Measurements from ENCODE around the gene MED22.

GRCh38 chr9:133290751-133291302 lies 57.1 kb downstream of the MED22 start:
- TF ChIP-seq CTCF (optimal IDR thresholded peaks at IDR 0.05 in 1 of 3, IDR thresholded peaks at IDR 0.05 in 1 of 3, conservative IDR thresholded peaks at IDR 0.05 in 1 of 3; ENCODE audit: extremely low read depth in 1 of 3, insufficient read depth in 2 of 3, low read length in 3 of 3), result no peak
- no peak for TF ChIP-seq EZH2 (IDR thresholded peaks at IDR 0.05; ENCODE audit: low read length)
